ENCODE measurements around the gene MVK.
A peak's percentile ranks its signal among the peaks of the same experiment; 100 is the strongest.
"Not testable (repeated sequence)": the region's sequence is repeated elsewhere in the genome, so short reads cannot be mapped to it uniquely, and the experiment has no call there.

Gene MVK

DNA sequence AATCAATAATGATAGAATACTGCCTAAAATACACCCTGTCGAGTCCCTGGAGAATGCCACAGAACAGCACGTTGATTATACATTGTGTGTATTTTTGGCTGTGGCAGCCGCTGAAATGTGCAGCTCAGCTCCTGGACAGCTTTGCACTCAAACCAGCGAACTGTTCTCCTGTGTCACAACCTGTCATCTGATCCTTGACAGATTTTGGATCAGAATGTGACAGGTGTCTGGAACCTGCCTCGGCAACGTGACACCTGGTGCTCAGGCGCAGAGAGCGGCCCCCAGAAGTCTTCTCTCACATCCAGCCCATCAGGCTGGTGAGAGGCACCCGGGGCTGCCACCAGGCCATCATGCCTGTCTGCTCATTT is 19.3 kb downstream of the MVK start:
- no peak for DNase-seq

DNA sequence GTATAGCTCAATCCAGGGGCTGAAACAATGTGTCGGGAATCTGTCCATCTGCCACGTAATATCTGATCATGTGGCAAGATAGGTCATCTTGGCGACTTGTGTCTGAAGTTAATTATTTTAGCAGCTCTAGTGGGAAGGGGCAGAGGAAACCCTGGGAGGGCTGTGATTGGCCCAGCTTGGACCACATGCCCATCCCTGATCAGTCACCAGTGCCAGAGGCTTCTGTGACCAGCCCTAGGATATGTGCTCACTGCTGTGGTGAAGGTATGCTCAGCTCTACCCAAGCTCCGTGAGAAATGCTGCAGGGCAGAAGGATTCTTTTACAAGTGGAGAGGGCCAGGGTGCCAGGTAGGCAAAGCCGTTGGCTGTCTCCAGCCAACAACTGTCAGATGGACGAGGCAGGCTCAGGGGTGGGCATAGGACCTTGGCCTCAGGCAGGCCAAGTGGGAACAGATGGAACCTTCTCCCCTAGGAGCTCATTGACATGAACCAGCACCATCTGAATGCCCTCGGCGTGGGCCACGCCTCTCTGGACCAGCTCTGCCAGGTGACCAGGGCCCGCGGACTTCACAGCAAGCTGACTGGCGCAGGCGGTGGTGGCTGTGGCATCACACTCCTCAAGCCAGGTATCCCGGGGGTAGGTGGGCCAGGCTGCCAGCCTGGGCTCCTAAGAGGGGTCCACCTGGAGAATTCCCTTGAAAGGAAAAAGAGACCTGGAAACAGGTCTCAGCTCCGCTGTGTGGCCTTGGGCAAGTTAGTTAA is 21.1 kb downstream of the MVK start:
- no peak for DNase-seq

DNA sequence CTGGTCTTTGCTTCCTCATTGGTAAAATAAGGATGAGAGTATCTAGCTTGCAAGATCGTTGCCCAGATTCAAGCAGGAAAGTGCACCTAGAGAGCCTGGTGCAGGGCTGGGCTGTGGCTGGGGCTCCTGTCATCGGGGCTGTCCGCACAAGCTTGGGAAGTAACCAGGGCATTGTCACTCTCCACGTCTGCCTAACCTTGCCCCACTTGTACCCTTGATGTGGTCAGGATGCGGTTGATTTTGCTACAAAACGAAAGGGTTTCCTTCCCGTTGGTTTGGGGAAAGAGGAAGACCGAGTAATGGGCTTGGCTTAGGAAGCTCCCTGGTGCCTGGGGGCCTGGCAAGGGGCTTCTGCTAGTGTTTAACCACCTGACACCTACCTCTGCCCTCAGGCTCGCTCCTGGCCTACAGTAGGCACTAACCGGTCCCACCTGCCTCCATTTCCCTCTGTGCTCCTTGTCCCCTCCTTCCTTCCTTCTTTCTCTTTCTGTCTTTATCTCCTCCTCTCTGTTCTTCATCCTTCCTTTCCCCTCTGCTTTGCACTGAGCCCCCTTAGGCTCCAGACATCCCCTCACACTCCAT is 21.8 kb downstream of the MVK start:
- no peak for DNase-seq

DNA sequence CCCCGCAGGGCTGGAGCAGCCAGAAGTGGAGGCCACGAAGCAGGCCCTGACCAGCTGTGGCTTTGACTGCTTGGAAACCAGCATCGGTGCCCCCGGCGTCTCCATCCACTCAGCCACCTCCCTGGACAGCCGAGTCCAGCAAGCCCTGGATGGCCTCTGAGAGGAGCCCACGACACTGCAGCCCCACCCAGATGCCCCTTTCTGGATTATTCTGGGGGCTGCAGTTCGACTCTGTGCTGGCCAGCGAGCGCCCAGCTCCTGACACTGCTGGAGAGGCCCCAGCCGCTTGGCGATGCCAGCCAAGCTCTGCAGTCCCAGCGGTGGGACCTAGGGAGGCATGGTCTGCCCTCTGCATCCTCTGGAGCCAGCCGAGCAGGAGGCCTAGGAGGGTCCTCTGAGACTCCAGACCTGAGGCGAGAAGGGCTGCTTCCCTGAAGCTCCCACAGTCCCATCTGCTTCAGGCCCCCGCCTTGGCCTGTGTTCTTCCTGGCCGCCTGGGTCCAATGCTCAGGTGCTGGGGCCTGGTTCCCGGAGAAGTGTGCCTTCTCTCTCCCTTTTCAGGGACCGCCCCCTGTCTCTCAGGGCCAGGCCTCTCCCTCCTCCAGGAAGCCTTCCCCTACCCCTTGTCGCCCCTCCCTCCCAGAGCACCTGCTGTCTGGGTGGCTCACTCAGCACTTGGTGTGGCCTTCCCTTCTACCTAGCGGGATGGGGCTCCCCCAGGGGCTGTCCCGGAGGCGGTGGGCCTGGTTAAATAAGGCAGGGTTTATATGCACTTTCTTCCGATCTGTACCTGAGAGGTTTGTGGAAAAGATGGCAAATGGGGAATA is 23.0 kb downstream of the MVK start:
- no peak for DNase-seq

DNA sequence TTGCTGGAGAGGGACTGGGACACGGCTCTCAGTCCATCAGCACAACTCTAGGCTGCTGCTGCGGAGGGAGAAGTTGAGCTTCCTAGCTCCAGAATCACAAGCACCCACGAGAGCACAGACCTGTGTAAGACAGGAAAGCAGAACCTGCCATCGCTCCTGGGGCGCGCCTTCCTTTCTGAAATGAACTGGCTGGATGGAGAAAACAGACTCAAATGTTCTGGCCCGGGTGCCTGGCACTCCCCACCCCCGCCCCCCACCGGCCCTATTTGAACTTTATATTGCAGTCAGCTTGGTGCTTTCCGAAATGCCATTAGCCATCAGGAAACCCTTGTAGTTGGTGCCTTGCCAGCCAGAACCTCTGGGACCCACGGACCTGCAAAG is 23.8 kb downstream of the MVK start:
- DNase-seq: no peak

DNA sequence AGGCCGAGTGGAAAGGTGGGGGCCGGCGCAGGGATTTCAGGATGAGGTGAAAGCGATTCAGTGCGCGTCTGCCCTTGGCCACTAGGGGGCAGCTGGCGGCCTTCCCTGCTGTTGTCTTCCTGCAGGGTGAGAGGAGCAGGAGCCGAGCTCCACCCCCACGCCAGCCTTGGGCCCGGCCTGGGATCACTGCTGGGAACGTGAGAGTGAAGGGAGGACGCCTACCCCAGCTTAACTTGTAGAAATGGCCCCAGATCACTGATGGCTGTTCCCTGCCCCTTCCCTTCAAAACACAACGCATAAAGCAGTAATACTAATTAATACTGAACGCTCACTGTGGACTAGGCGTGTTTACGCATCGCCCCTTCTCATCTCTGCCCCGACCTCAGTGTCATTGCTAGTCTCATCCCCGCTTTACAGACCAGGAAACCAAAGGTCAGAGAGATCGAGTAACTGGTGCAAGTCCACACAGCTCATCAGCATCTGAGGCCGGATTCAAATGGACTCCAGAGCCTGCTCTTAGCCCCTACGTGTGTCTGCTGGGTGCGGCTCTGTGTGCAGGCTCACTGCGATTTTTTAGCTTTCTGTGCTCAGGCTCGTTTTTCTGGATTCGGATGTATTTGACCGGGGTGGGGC is 24.3 kb downstream of the MVK start:
- DNase-seq: peak; percentile 63

DNA sequence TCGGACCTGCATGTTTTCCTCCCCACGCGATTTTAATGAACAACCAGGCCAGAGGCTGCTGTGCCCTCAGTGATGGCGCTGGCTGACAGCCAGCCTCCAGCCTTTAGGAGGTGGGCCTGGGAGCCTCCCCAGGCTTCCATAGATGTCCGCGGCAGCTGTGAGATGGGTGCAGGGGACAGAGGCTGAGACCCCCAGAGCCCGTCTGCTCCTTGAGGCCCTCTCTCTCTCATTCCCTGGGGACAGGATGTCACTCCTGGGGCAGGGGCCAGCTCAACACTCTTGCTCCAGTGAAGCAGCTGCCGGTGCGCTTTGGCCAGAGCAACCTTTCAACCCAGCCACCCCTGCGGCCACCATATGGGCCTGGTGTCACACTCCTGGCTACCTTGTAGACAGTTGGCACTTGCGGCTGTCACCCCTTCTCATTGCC is 24.8 kb downstream of the MVK start:
- DNase-seq: no peak

DNA sequence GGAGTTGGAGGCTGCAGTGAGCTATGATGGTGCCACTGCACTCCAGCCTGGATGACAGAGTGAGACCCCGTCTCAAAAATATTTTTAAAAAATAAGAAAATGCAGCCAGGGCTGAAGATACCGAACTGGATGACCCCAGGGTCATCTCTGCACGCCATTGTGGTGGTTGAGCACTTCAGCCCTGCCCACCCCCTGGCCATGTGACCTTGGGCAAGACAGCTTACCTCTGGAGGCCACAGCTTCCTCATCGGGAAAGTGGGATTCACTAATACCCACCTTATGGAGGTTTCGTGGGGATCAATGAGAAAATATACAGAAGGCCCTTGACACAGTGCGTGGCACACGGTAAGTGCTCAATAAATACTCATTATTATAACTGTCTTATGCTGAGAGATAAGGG is 25.5 kb downstream of the MVK start:
- no peak for DNase-seq

DNA sequence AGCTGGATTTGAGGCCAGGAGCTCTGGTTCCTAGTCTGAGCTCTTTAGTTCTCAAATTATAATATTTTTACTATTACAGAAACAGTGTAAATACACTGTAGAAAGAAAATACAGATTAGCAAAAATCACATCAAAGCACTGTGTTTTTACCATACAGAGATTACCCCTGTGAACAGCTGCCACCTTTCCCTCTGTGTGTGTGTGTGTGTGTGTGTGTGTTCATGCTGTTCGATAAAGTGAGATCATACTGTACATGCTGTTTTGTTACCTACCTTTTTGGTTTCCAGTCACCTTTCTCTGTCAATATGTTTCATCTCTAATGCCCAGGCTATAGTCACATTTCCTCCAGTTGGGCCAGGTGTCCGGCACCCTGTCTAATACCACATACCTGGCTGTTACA is 26.9 kb downstream of the MVK start:
- DNase-seq: no peak

DNA sequence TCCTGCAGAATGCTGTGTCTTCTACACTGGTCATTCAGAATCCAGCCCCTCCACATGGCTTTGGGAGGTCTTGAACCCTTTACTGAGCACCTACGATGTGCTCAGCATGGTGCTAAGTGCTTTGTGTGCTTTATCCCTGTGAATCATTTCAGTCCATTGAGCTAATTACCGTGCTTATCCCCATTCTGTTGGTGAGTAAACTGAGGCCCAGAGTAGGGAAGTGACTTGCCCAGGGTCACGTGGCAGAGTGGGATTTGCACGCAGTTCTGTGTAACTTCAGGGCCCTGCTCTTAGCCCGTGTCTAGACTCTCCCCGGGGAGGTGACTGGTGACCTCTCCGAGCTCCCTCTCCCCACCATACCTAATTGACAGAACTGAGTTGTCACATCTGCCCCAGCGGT is 27.4 kb downstream of the MVK start:
- no peak for DNase-seq

DNA sequence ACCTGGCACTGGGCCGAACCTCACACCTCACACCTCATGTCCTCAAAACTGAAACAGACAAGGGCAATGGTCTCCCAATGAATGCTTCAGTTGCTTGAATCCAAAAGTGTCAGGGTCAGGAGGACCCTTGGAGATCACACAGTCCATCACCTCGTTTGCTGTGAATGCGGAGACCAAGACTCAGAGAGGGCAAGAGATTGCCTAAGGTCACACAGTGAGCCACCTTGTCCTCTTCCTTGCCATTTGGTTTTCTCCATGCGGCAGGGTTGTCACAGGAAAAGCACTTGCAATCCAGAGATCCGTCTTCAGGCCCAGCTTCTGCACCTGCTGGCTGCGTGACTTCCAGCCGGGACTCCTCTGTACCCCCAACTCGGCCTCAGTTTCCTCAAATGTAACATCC is 28.0 kb downstream of the MVK start:
- no peak for DNase-seq

DNA sequence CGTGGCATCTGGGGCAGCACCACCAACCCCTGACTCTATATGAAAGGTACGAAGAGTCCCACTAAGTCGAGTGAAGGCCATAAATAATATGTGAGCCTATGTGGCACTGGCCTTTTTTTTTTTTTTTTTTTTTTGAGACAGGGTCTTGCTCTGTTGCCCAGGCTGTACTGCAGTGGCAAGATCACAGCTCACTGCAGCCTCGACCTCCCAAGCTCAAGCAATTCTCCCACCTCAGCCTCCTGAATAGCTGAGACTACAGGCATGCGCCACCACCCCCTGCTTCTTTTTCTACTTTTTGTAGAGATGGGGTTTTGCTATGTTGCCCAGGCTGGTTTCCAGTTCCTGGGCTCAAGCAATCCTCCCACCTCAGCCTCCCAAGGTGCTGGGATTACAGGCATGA is 28.5 kb downstream of the MVK start:
- DNase-seq: not testable (repeated sequence)

DNA sequence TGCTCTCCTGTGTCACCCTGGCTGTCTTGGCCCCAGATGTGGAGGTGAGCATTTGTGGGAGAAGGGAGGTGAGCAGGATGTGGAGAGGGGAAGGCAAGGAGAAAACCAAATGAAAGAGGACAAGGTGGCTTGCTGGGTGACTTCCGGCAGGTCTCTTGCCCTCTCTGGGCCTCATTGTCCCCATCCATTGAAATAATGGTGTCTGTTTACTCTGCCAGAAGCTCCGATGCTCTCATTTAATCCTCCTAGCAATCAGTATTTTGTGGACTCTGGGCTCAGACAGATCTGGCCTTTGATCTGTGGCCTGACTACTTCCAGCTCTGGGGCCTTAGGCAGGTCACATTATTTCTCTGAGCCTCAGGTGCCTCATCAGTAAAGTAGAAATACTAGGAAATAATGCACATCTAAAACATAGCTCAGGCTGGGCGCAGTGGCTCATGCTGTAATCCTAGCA is 30.6 kb downstream of the MVK start:
- DNase-seq: no peak

DNA sequence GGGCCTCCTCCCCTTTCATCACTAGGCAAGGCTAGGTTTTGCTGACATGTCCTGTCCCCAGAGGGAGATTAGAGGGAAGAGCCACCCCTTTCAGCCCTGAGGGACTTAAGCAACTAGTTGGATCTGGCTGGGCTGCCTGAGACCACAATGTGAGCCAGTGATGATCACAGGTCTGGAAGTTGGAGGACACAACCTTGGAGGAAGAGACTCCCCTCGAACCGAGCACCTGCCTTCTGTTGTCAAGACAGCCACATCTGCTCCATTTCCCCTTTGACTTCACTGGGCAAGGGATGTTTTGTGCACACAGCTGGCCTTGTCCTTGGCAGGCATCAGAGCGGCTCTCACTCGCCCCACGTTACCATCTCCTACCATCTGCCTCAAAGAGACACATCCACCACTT is 31.4 kb downstream of the MVK start:
- DNase-seq: no peak

DNA sequence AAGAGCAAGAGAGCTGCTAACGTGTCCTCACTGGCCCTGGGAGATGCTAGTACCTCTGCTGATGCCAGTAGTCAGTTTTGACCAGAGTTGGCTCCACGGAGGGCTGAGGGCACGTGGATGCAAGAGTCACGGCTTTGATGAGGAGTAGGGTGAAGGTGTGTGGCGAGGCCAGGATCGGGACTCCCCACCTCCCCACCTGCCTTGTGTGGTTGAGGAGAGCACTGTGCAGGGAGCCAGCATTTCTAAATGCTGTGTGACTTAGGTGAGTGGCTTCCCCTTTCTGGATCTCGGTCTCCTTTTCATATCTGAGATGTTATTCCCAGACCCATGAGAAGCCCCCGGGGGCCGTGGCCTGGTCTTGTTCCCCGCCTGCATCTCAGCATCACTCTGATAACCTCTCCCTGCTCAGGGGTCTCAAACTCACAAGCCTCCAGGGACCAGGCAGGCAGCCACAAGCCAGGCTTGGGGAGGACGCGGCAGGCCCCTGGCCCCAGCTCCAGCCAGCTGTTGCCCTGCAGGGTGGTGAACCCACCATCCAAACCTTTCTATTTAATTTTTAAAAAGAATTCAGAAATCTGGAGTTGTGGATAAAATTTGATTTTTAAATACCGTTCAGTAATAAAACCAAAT is 32.1 kb downstream of the MVK start:
- DNase-seq: no peak

DNA sequence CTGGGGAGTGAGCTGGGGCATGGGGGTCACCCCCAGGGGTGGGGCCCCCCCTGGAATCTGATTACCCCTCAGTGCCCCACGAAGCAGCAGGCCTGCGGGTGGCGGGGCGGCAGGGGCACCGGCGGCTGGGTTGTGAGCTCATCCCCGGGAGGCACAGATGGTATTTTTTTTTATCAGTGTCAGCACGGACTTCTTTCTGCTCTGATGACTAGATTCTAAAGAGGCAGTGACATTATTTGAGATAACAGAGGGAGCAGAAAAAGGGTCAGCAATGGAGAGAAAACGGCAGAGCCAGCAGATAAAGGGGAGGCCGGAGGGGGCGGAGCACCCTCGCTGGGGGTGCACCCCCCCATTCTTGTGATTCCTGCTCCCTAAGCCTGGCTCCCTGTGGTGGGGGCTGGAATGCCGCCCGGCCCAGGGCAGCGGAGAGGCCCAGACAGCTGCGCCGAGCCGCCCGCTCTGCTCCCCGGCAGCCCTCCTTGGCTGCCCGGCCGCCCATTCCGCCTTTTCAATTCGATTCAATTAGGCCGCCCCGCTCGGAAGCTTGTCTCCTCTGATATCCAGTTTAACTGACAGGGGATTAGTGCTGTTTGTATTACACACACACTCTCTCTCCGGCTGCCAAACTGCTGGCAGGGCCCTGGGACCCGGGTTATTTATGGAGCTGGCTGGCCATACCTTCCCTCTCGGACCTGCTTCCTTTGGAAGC is 32.9 kb downstream of the MVK start:
- DNase-seq: peak; percentile 30

DNA sequence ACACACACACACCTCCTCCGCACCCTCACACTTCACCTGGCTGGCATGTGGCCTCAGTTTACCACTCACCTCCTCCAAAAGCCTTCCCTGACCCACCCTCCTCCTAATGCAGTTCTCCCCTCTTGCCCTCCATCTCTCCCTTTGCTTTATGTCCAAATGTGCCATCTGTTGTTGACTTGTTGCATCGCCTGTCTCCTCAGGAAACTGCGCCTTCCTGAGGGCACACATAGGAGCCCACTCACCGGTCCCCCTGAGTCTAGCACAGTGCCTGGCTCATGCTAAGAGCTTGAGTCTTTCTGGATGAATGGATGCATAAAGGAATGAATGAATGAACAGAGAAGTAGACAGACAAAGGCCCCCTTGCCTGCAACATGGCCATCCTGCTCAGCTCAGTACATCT is 34.0 kb downstream of the MVK start:
- no peak for DNase-seq

DNA sequence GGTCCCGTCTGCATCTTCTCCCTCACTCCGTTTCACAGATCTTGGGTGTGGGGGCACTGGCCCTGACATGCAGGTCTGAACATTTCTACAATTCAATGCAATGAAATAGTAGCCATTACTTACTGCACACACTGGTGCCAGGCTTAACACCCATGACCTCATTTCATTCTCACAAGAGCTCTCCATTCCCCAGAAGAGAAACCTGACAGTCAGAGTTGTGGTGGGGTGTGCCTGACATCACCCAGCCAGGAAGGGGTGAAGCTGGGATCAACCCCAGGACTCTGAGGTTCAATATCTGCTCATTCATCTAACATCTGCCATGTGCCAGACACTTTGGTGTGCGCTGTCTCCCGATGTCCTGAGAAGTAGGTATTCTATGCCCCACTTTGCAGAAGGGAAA is 34.7 kb downstream of the MVK start:
- DNase-seq: no peak

DNA sequence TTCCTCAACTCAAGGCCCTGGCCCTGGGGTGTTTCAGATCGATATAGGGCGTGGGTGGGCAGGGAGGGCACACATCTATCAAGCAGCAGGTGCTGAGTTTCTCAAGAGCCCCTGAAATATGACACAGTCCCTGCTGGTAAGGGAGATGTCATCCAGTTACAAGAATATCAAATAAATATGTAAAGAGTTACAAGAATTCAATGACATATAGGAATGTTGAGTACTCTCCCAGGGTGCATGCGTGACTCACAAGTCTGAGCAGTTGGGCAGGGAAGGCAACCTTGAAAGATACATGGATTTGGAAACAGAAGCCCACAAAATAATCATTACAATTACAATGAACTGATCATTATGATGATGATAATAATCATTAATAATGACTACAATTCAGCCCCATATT is 35.2 kb downstream of the MVK start:
- DNase-seq: no peak

DNA sequence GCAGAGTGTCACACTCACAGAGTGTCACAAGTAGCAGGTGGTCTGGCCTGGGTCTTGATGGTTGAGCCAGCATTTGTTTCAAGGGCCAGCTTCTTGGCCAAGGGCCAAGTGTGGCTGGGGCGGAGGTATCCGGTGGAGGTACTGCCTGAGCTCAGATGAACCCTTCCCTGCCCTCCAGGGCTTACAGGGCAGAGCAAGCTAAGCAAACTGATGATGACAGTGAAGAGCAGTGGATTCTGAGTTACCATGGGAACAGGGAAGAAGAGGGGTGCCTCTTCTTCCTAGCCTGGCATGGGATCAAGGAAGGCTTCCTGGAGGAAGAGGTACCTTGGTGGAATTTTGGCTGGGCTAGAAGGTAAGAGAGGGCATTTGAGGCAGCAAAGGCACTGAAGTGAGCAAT is 35.7 kb downstream of the MVK start:
- no peak for DNase-seq

DNA sequence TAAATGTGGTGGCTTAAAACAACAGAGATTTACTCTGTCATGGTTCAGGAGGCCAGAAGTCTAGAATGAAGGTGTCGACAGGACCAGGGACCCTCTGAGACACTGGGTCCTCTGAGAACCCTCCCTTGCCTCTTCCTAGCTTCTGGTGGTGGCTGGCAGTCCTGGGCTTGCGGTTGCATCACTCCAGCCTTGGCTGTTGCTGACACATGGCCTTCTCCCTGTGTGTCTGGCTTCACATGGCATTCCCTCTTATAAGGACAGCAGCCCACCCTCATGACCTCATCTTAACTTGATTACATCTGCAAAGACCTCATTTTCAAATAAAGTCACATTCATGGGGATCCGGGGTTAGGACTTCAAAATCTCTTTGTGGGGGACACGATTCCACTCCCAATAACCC is 36.9 kb downstream of the MVK start:
- DNase-seq: no peak

DNA sequence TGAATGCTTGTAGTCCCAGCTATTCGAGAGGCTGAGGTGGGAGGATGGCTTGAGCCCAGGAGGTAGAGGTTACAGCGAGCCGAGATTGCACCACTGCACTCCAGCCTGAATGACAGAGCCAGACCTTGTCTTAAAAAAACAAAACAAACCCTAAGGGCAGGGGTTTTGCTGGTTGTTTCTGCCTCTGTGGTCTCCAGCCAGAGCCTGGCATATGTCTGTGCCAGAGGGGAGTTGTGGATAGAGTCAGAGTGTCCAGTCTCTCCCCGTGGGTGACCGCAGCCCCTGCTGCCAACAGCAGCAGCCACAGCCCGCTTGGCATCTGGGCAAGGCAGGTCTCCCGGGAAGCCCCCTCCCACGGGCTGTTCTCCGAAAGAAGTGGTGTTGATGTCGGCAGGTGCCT is 37.6 kb downstream of the MVK start:
- DNase-seq: no peak

DNA sequence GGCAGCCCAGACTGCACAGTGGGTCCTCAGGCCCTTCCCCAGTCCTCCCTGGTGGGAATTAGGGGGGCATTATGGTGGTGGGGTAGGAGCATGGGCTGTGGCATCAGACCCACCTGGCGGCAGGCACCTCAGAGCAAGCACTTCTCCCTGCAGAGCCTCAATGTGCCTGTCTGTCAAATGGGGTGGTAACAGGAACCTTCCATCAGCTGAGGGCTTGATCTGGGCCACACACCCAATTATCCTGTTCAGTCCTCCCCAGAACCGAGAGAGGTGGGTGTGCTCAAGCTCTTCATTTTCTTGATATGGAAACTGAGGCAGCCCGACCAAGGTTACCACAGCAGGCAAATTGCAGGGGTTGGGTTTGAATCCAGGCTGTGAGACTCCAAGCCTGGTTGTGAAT is 38.4 kb downstream of the MVK start:
- DNase-seq: no peak

All from DMS153 (cell line).